Psoas muscle (tissue), 8 donors: ENCODE results near the gene ARSB. TPM values are rescaled to one million over a fixed set of nuclear protein-coding genes. Genes with fewer than 3 reads are reported as not detected.

Source experiments
- ATAC-seq, 4 donors: fragments of 200-7000 bp; cut with Tn5 transposase; one replicate each; pipeline ENCODE4 v1.9.1; 2020; ENCODE audit warnings: moderate library complexity in 3 of 4, mild to moderate bottlenecking in 2 of 4
- DNase-seq, 2 donors: peaks; one replicate each; pipeline ENCODE4 v3.0.0-alpha.2; 2020
- H3K27ac ChIP-seq: fragments of 200-600 bp; one replicate; pipeline ENCODE4 v1.8.0; 2022
- H3K27me3 ChIP-seq, 3 donors: fragments of 200-600 bp in 1 of 3; one replicate each; pipeline versions ENCODE4 v1.6.1 to v1.8.0; 2013 to 2022; ENCODE audit warnings: low read length in 2 of 3, mild to moderate bottlenecking in 2 of 3, moderate library complexity in 1 of 3; ENCODE audit not compliant: insufficient read depth in 3 of 3
- H3K36me3 ChIP-seq, 2 donors: fragments of 200-600 bp in 1 of 2; one replicate each; pipeline versions ENCODE4 v1.6.1 to v1.8.0; 2013 to 2022; ENCODE audit warnings: low read depth in 1 of 2, mild to moderate bottlenecking in 1 of 2, moderate library complexity in 1 of 2; ENCODE audit not compliant: insufficient read depth in 1 of 2
- H3K4me1 ChIP-seq: fragments of 200-600 bp; one replicate; pipeline ENCODE4 v1.8.0; 2022
- H3K4me3 ChIP-seq: fragments of 200-600 bp; one replicate; pipeline ENCODE4 v1.8.0; 2022; ENCODE audit warnings: mild to moderate bottlenecking
- H3K9me3 ChIP-seq: fragments of 200-600 bp; one replicate; pipeline ENCODE4 v1.8.0; 2022
- WGBS, 3 donors: extraction: QIAGEN DNeasy Blood & Tissue Kit; methylation state at CpG; one replicate each; pipeline versions ENCODE4 v1.1.6 to v1.1.7; 2013; 5-methylcytosine and 5-hydroxymethylcytosine counted together
- intact Hi-C, 2 donors: fragments of 100-400 bp; cut with DNase I; formaldehyde crosslinking; loops; one replicate each; pipeline versions ENCODE4 v1.11.0 to v1.14.2; 2022
- polyA plus RNA-seq, 3 donors: library from polyadenylated mRNA; stranded (reverse); fragments of 200-250 nt; gene quantifications; one replicate each; pipeline ENCODE4 v1.2.3, GENCODE V29; 2013
- total RNA-seq, 4 donors: library from RNA; stranded (reverse); fragmentation: NEBNext Ultra II Directional in 2 of 4; extraction: Animal tissue kit (Norgen Biotek cat#: 25700) in 2 of 4; gene quantifications; one replicate each; pipeline versions ENCODE4 v1.2.1 to v1.2.4, GENCODE V29; 2021 to 2023
- TF ChIP-seq, protein P1 (sequence below): fragments of 200-600 bp; IDR thresholded peaks from one replicate; pipeline ENCODE4 v1.8.0; 2022; ENCODE audit warnings: antibody characterized with exemption
- donor health status: healthy with polysubstance abuse.
- donor health status: DM: no; HTN: no; CAD: no; lungs with moderate emphysema.
- donor health status: Bipolar disorder and iron deficiency.
- donor health status: healthy.
- donor health status: DM: yes; HTN: yes; CAD: no.
- donor health status: DM: no; HTN: no; CAD: no.
- donor health status: DM: no; HTN: no; CAD: no.
- donor health status: DM: yes; HTN: yes; CAD: no.

Gene ARSB
- total and polyA plus RNA-seq, 7 donors, result 1.3 to 6.5 (median 3.6) TPM

DNA sequence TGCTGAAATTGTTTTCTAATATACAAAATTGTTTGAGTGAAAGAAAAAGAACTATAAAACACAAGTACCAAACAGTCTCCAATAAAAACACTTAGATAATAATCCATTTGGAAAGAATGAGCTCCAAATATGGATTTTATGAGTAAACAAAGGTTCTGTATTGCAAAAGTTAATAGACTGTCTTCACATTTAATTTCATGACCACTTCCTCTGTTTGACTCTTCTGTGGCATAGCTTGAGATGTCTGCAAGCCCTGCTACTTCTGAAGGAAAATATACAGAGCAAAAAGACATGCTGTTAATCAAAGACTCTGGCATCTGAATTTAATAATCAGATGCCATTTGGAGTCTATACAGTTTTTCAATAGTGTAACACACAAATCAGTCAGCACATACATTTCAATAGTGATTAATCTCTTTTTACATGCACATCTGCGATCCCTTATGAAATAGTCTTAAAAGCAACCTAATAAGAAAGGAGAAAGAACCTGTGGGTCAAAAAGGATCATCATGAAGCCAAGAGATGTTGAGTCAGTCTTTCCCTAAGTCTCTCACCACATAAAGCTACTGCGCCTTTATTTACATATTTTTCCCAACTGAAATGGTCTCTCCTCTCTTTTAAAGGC lies 171.1 kb downstream of the ARSB start:
- H3K4me3 ChIP-seq, result no peak overlapping the region
- TF ChIP-seq, protein P1, sequence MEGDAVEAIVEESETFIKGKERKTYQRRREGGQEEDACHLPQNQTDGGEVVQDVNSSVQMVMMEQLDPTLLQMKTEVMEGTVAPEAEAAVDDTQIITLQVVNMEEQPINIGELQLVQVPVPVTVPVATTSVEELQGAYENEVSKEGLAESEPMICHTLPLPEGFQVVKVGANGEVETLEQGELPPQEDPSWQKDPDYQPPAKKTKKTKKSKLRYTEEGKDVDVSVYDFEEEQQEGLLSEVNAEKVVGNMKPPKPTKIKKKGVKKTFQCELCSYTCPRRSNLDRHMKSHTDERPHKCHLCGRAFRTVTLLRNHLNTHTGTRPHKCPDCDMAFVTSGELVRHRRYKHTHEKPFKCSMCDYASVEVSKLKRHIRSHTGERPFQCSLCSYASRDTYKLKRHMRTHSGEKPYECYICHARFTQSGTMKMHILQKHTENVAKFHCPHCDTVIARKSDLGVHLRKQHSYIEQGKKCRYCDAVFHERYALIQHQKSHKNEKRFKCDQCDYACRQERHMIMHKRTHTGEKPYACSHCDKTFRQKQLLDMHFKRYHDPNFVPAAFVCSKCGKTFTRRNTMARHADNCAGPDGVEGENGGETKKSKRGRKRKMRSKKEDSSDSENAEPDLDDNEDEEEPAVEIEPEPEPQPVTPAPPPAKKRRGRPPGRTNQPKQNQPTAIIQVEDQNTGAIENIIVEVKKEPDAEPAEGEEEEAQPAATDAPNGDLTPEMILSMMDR, result no peak
- H3K27me3 ChIP-seq, result no peaks in the 10 kb centered on the region
- ATAC-seq (no peak), DNase-seq (no peak)
- no peaks in the 10 kb centered on the region for H3K36me3 ChIP-seq
- WGBS, 3 donors, result 95 to 99% (median 96%) methylated on average over 2 of the region's 2 CpGs
- H3K27ac ChIP-seq, result no peak overlapping the region
- H3K4me1 ChIP-seq, result no peaks in the 10 kb centered on the region
- intact Hi-C loops, result no loop called here
- H3K9me3 ChIP-seq, result no peaks in the 10 kb centered on the region

DNA sequence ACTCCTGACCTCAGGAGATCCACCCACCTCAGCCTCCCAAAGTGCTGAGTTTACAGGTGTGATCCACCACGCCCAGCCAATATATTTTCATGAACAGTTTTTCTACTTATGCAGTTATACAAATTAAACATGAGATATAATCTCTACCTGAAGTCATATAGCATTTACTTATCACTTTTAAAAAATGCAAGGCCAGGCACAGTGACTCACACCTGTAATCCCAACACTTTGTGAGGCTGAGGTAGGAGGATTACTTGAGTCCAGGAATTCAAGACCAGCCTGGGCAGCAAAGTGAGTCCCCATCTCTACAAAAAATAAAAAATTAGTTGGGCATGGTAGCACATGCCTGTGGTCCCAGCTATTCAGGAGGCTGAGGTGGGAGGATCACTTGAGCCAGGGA lies 171.8 kb downstream of the ARSB start:
- Histone ChIP-seq H3K36me3 (no peaks in the 10 kb centered on the region), H3K27me3 (no peaks in the 10 kb centered on the region), H3K4me1 (no peaks in the 10 kb centered on the region), H3K27ac (no peak overlapping the region), H3K9me3 (no peaks in the 10 kb centered on the region), H3K4me3 (no peak overlapping the region)
- ATAC-seq, result no peak
- 96 to 98% (median 96%) methylated on average over 1 of the region's 1 CpG for WGBS, 3 donors
- no peak for DNase-seq
- intact Hi-C loops, result no loop called here
- TF ChIP-seq, protein P1, result no peak

DNA sequence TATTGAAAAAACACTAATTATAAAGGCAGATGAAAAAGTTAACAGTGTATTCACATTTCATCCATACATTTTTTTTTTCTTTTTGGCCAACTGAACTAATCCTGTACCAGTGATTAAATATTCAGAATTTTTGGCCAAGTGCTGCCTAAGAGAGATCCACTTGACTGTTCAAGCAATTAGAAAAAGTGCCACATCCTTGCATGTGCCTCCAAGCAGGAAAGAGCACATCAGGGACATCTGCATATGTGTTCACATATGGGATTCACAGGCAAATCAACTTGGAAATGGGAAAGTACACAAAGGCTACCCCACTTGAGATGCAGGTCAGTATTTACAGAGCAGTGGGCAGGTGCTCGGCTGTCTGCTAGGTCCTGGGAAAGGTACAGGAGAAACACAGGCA lies 173.2 kb downstream of the ARSB start:
- Histone ChIP-seq H3K27me3 (no peaks in the 10 kb centered on the region), H3K27ac (no peak overlapping the region), H3K9me3 (no peaks in the 10 kb centered on the region), H3K4me1 (no peaks in the 10 kb centered on the region), H3K36me3 (no peaks in the 10 kb centered on the region), H3K4me3 (no peak overlapping the region)
- WGBS, 3 donors, result 82 to 85% (median 85%) methylated on average over 1 of the region's 1 CpG
- TF ChIP-seq, protein P1, result no peak
- ATAC-seq (no peak), DNase-seq (no peak)
- intact Hi-C loops, result no loop called here

DNA sequence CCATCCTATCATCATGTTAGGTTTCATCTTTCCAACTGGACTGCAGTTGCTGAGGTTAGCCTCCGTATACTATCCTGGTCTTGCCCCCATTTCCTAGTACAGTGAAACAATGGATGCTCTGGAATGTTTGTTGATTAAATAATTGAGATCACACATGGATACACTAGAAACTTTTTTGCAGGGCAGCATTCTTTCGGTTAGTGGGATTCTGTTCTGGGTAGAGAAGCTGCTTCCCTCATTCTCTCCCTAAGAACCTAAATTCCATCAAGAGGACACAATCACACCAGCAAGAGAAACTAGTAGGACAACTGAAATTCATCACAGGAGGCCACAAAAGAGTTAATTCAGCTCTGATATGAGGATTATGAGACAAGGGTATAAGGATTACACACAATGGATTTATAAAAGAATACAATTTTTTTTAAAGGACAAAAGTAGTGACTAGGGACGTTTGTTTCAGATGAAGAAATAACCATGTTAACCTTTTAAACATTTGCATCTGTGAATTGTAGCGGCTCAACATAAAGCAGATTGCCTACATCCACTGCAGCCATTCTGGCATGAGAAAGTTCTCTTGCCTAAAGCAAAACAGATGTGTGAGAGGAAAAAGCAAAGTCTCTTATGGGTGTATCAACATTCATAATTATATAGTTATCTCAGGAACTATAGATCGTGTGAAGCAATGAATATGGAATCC lies 173.8 kb downstream of the ARSB start:
- no peak for DNase-seq
- H3K36me3 ChIP-seq, result no peaks in the 10 kb centered on the region
- no peaks in the 10 kb centered on the region for H3K27me3 ChIP-seq
- WGBS, 3 donors, result 70 to 76% (median 73%) methylated on average over 5 of the region's 5 CpGs
- H3K4me1 ChIP-seq, result no peaks in the 10 kb centered on the region
- no peaks in the 10 kb centered on the region for H3K9me3 ChIP-seq
- no peak overlapping the region for H3K27ac ChIP-seq
- H3K4me3 ChIP-seq, result no peak overlapping the region
- intact Hi-C loops, result no loop called here
- ATAC-seq, result no peak
- TF ChIP-seq, protein P1, result no peak
